ENCODE data around the gene C1QTNF9.
"Not testable (repeated sequence)": the region's sequence is repeated elsewhere in the genome, so short reads cannot be mapped to it uniquely, and the experiment has no call there.

Gene C1QTNF9

GRCh38 chr13:24356270-24356669 is 46.9 kb downstream of the C1QTNF9 start:
- no peak for DNase-seq
- TF ChIP-seq POLR2A (IDR thresholded peaks at IDR 0.05; ENCODE audit: low read length) = no peak
- TF ChIP-seq GATA1 (IDR thresholded peaks at IDR 0.05; ENCODE audit: low read depth, low read length) = no peak

- no peak for DNase-seq
- TF ChIP-seq GATA1 (IDR thresholded peaks at IDR 0.05; ENCODE audit: low read depth, low read length) = no peak
- TF ChIP-seq POLR2A (IDR thresholded peaks at IDR 0.05; ENCODE audit: low read length) = no peak
Measured at GRCh38 chr13:24356837-24357236, 47.5 kb downstream of the C1QTNF9 start.

- DNase-seq = no peak
Measured at GRCh38 chr13:24357756-24358155, 48.4 kb downstream of the C1QTNF9 start.

GRCh38 chr13:24358836-24359235 is 49.5 kb downstream of the C1QTNF9 start:
- DNase-seq = not testable (repeated sequence)

More at GRCh38 chr13:24357756-24358155, 48.4 kb downstream of the C1QTNF9 start:
- TF ChIP-seq GATA1 (IDR thresholded peaks at IDR 0.05; ENCODE audit: low read depth, low read length) (no peak), POLR2A (IDR thresholded peaks at IDR 0.05; ENCODE audit: low read length) (no peak)

- DNase-seq = not testable (repeated sequence)
Measured at GRCh38 chr13:24359252-24359651, 49.9 kb downstream of the C1QTNF9 start.

GRCh38 chr13:24360106-24360505 is 50.7 kb downstream of the C1QTNF9 start:
- no peak for DNase-seq
- no peak for TF ChIP-seq GATA1 (IDR thresholded peaks at IDR 0.05; ENCODE audit: low read depth, low read length)
- TF ChIP-seq POLR2A (IDR thresholded peaks at IDR 0.05; ENCODE audit: low read length) = no peak

GRCh38 chr13:24361113-24361512 is 51.7 kb downstream of the C1QTNF9 start:
- no peak for TF ChIP-seq POLR2A (IDR thresholded peaks at IDR 0.05; ENCODE audit: low read length)
- DNase-seq = no peak

GRCh38 chr13:24361852-24362366 is 52.5 kb downstream of the C1QTNF9 start:
- no peak for TF ChIP-seq POLR2A (IDR thresholded peaks at IDR 0.05; ENCODE audit: low read length)
- no peak for TF ChIP-seq GATA1 (IDR thresholded peaks at IDR 0.05; ENCODE audit: low read depth, low read length)
- no peak for DNase-seq

GRCh38 chr13:24362435-24362952 is 53.1 kb downstream of the C1QTNF9 start:
- TF ChIP-seq POLR2A (IDR thresholded peaks at IDR 0.05; ENCODE audit: low read length) (no peak), GATA1 (IDR thresholded peaks at IDR 0.05; ENCODE audit: low read depth, low read length) (no peak)

GRCh38 chr13:24365191-24365590 is 55.8 kb downstream of the C1QTNF9 start:
- TF ChIP-seq GATA1 (IDR thresholded peaks at IDR 0.05; ENCODE audit: low read depth, low read length) (no peak), POLR2A (IDR thresholded peaks at IDR 0.05; ENCODE audit: low read length) (no peak)
- no peak for DNase-seq

More at GRCh38 chr13:24362435-24362952, 53.1 kb downstream of the C1QTNF9 start:
- DNase-seq = no peak

GRCh38 chr13:24366315-24366714 is 56.9 kb downstream of the C1QTNF9 start:
- not testable (repeated sequence) for DNase-seq

GRCh38 chr13:24371273-24371672 is 61.9 kb downstream of the C1QTNF9 start:
- DNase-seq = not testable (repeated sequence)
